MM.1S (cell line): ENCODE results near the gene PRICKLE1.

ENCODE experiments used
- DNase-seq: peaks from one replicate; pipeline ENCODE4 v3.0.0-alpha.2; 2015
- H2AFZ ChIP-seq: fragments of 300-600 bp; sonication (generic); 2 replicates; pipeline ENCODE4 v1.6.0; 2016; ENCODE audit warnings: antibody characterized with exemption, low read length
- H3F3A ChIP-seq: fragments of 300-600 bp; sonication (generic); 2 replicates; pipeline ENCODE4 v1.6.1; 2016; ENCODE audit warnings: mild to moderate bottlenecking, antibody characterized with exemption, low read length, moderate library complexity, mixed read lengths; ENCODE audit not compliant: insufficient read depth
- H3K27ac ChIP-seq: fragments of 300-600 bp; sonication (generic); 2 replicates; pipeline ENCODE4 v1.5.1; 2016; ENCODE audit warnings: mild to moderate bottlenecking, low read length
- H3K27me3 ChIP-seq: fragments of 300-600 bp; sonication (generic); replicated peaks from 2 replicates; pipeline ENCODE4 v1.6.0; 2016; ENCODE audit warnings: low read length; ENCODE audit not compliant: insufficient read depth
- H3K36me3 ChIP-seq: fragments of 300-600 bp; sonication (generic); replicated peaks from 2 replicates; pipeline ENCODE4 v1.6.1; 2016; ENCODE audit warnings: mild to moderate bottlenecking, low read length, mixed read lengths; ENCODE audit not compliant: insufficient read depth
- H3K4me1 ChIP-seq: fragments of 300-600 bp; sonication (generic); 2 replicates; pipeline ENCODE4 v1.6.1; 2016; ENCODE audit warnings: low read length, mixed read lengths
- H3K4me2 ChIP-seq: fragments of 300-600 bp; sonication (generic); 2 replicates; pipeline ENCODE4 v1.6.0; 2016; ENCODE audit warnings: low read depth, low read length
- H3K4me3 ChIP-seq: fragments of 300-600 bp; sonication (generic); 2 replicates; pipeline ENCODE4 v1.5.1; 2016; ENCODE audit warnings: low read length, mixed read lengths
- H3K79me2 ChIP-seq: fragments of 300-600 bp; sonication (generic); 2 replicates; pipeline ENCODE4 v1.6.1; 2016; ENCODE audit warnings: mixed run types, low read length, mixed read lengths
- H3K9ac ChIP-seq: fragments of 300-600 bp; sonication (generic); 2 replicates; pipeline ENCODE4 v1.6.1; 2016; ENCODE audit warnings: low read length, mixed read lengths
- H3K9me2 ChIP-seq: fragments of 300-600 bp; sonication (generic); replicated peaks from 2 replicates; pipeline ENCODE4 v1.6.1; 2016; ENCODE audit warnings: mild to moderate bottlenecking, low read length, mixed read lengths; ENCODE audit not compliant: insufficient read depth
- H3K9me3 ChIP-seq: fragments of 300-600 bp; sonication (generic); replicated peaks from 2 replicates; pipeline ENCODE4 v1.6.1; 2016; ENCODE audit warnings: mild to moderate bottlenecking, low read length, mixed read lengths; ENCODE audit not compliant: insufficient read depth
- H4K20me1 ChIP-seq: fragments of 300-600 bp; sonication (generic); 2 replicates; pipeline ENCODE4 v1.6.1; 2016; ENCODE audit warnings: mild to moderate bottlenecking, low read length, moderate library complexity, mixed read lengths; ENCODE audit not compliant: insufficient read depth
- CTCF ChIP-seq: fragments of 300-600 bp; sonication (generic); IDR thresholded peaks from 2 replicates; pipeline ENCODE4 v1.5.1; 2016; ENCODE audit warnings: antibody characterized with exemption, low read length, mixed read lengths
- EZH2 ChIP-seq: fragments of 300-600 bp; sonication (generic); optimal IDR thresholded peaks from 2 replicates; pipeline ENCODE3; 2017; ENCODE audit warnings: low read depth, mild to moderate bottlenecking, antibody characterized with exemption, low read length, mixed read lengths
- EZH2phosphoT487 ChIP-seq: fragments of 300-600 bp; sonication (generic); IDR thresholded peaks from 2 replicates; pipeline ENCODE4 v1.6.1; 2018; ENCODE audit warnings: antibody characterized with exemption, low read length

Gene PRICKLE1

GRCh38 chr12:42538203-42538602, 51.3 kb downstream of the PRICKLE1 start:
- H3K4me2 ChIP-seq, result no peak overlapping the region
- no peaks in the 10 kb centered on the region for H3K9me2 ChIP-seq
- H3K9me3 ChIP-seq, result no peaks in the 10 kb centered on the region
- H3K4me1 ChIP-seq, result 0 out of 2 replicates have a peak, but pooled peaks cover 2% of the 10 kb centered on the region
- DNase-seq, result no peak
- no peak overlapping the region for H3K27ac ChIP-seq
- H3F3A ChIP-seq, result no peaks in the 10 kb centered on the region
- no peak overlapping the region for H2AFZ ChIP-seq
- H3K79me2 ChIP-seq, result no peaks in the 10 kb centered on the region
- no peak overlapping the region for H3K9ac ChIP-seq
- TF ChIP-seq CTCF (no peak), EZH2phosphoT487 (no peak), EZH2 (no peak)
- H4K20me1 ChIP-seq, result no peaks in the 10 kb centered on the region
- no peaks in the 10 kb centered on the region for H3K36me3 ChIP-seq
- H3K4me3 ChIP-seq, result no peak overlapping the region
- no peaks in the 10 kb centered on the region for H3K27me3 ChIP-seq

GRCh38 chr12:42534184-42534838, 55.2 kb downstream of the PRICKLE1 start:
- H3K27me3 ChIP-seq, result no peaks in the 10 kb centered on the region
- H3K4me1 ChIP-seq, result 0 out of 2 replicates have a peak, but pooled peaks cover 3% of the 10 kb centered on the region

DNA sequence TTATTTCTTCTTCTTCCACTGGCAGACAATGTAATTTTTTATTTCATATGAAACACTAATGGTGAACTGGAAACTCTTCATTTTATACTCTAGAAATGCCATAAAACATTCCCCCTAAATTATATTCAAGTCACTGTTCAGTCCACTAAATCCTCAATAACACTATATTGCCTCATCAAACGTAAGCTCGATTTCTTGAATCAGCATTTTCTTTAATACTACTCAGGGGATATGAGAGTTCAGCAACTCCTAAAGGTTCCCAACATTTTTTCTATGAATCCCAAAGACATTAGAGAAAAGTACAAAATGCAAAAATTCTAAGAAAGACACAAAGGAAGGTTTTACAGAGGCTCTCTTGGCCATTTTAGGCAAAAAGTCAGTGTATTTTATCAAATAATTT, 59.3 kb downstream of the PRICKLE1 start:
- no peak for TF ChIP-seq EZH2phosphoT487
- TF ChIP-seq CTCF, result no peak
- no peak for TF ChIP-seq EZH2

More at GRCh38 chr12:42534184-42534838, 55.2 kb downstream of the PRICKLE1 start:
- TF ChIP-seq EZH2phosphoT487, result no peak
- no peak for TF ChIP-seq CTCF
- TF ChIP-seq EZH2, result no peak
- no peak overlapping the region for H3K4me3 ChIP-seq
- no peaks in the 10 kb centered on the region for H3K9me3 ChIP-seq
- no peaks in the 10 kb centered on the region for H3K36me3 ChIP-seq
- no peaks in the 10 kb centered on the region for H3K9me2 ChIP-seq
- H3K9ac ChIP-seq, result no peak overlapping the region
- H3K4me2 ChIP-seq, result no peak overlapping the region
- no peaks in the 10 kb centered on the region for H3F3A ChIP-seq
- H3K79me2 ChIP-seq, result no peaks in the 10 kb centered on the region
- DNase-seq, result no peak
- no peaks in the 10 kb centered on the region for H4K20me1 ChIP-seq
- H3K27ac ChIP-seq, result no peak overlapping the region
- no peak overlapping the region for H2AFZ ChIP-seq

More for the DNA sequence above, 59.3 kb downstream of the PRICKLE1 start:
- Histone ChIP-seq H3K9ac (no peak overlapping the region), H2AFZ (no peak overlapping the region), H3K4me2 (no peak overlapping the region), H3K79me2 (no peaks in the 10 kb centered on the region), H3F3A (no peaks in the 10 kb centered on the region), H3K4me3 (no peak overlapping the region), H3K4me1 (0 out of 2 replicates have a peak, but pooled peaks cover 3% of the 10 kb centered on the region), H4K20me1 (no peaks in the 10 kb centered on the region), H3K27me3 (no peaks in the 10 kb centered on the region), H3K27ac (no peak overlapping the region), H3K9me3 (no peaks in the 10 kb centered on the region), H3K9me2 (no peaks in the 10 kb centered on the region), H3K36me3 (no peaks in the 10 kb centered on the region)
- no peak for DNase-seq
